Caco-2 (cell line): ENCODE results near the gene GEMIN4. TPM values are rescaled to one million over a fixed set of nuclear protein-coding genes. Genes with fewer than 3 reads are reported as not detected.

Experiments
- BruUV-seq: library from RNA; stranded (reverse); fragments of 400-500 nt; replicated peaks from 2 replicates; lab custom pipeline; 2021; lab: Mats Ljungman, UMichigan
- CTCF ChIA-PET: fragments of 300-600 bp; sonication (Branson Sonifier 250); formaldehyde crosslinking; loops from one replicate; lab custom pipeline; 2022; ENCODE audit warnings: antibody characterized with exemption; lab: Charles Lee
- POLR2A ChIA-PET: fragments of 300-600 bp; sonication (Branson Sonifier 250); formaldehyde crosslinking; loops from one replicate; lab custom pipeline; 2022; ENCODE audit warnings: antibody characterized with exemption; lab: Charles Lee
- DNase-seq, 2 experiments: peaks; one replicate each; pipeline versions ENCODE4 v3.0.0 to v3.0.0-alpha.2; 2020 to 2022
- H3K27me3 ChIP-seq: replicated peaks from 2 replicates; pipeline ENCODE4 v1.6.0; 2011; ENCODE audit warnings: low read length; ENCODE audit not compliant: control insufficient read depth, insufficient read depth
- H3K36me3 ChIP-seq: 2 replicates; pipeline ENCODE4 v1.5.1; 2011; ENCODE audit warnings: low read length; ENCODE audit not compliant: control insufficient read depth, insufficient read depth
- H3K4me1 ChIP-seq: fragments of 250-450 bp; sonication (Bioruptor Pico); 2 replicates; pipeline ENCODE4 v1.5.1; 2020; ENCODE audit warnings: mild to moderate bottlenecking
- H3K4me3 ChIP-seq: 2 replicates; pipeline ENCODE4 v1.5.1; 2011; ENCODE audit warnings: low read depth, mild to moderate bottlenecking, control low read depth, low read length
- H3K9me3 ChIP-seq: fragments of 250-450 bp; sonication (Bioruptor Pico); 2 replicates; pipeline ENCODE4 v1.5.1; 2020; ENCODE audit warnings: mild to moderate bottlenecking, moderate library complexity
- H3K27ac Mint-ChIP-seq: one replicate; pipeline ENCODE4 v1.8.0; 2022; ENCODE audit warnings: mixed read lengths; ENCODE audit not compliant: unreplicated experiment
- H3K27me3 Mint-ChIP-seq: one replicate; pipeline ENCODE4 v1.8.0; 2022; ENCODE audit warnings: mixed read lengths; ENCODE audit not compliant: insufficient read depth, unreplicated experiment
- H3K36me3 Mint-ChIP-seq: one replicate; pipeline ENCODE4 v1.8.0; 2022; ENCODE audit warnings: mild to moderate bottlenecking, mixed read lengths; ENCODE audit not compliant: insufficient read depth, unreplicated experiment
- H3K4me1 Mint-ChIP-seq: one replicate; pipeline ENCODE4 v1.8.0; 2022; ENCODE audit warnings: low read depth, mixed read lengths; ENCODE audit not compliant: unreplicated experiment
- H3K4me3 Mint-ChIP-seq: one replicate; pipeline ENCODE4 v1.8.0; 2022; ENCODE audit warnings: mild to moderate bottlenecking, moderate library complexity, mixed read lengths; ENCODE audit not compliant: unreplicated experiment
- H3K9me3 Mint-ChIP-seq: one replicate; pipeline ENCODE4 v1.8.0; 2022; ENCODE audit warnings: mixed read lengths; ENCODE audit not compliant: unreplicated experiment
- CTCF ChIP-seq, 2 experiments: fragments of 200-600 bp in 1 of 2; IDR thresholded peaks; 1 replicate in 1 of 2; 2 replicates in 1 of 2; pipeline versions ENCODE4 v1.5.1 to v1.8.0; 2011 to 2022; ENCODE audit warnings: antibody characterized with exemption in 1 of 2, control low read depth in 1 of 2, inconsistent platforms in 1 of 2, low read depth in 1 of 2, low read length in 1 of 2, mild to moderate bottlenecking in 1 of 2, moderate library complexity in 1 of 2; ENCODE audit not compliant: insufficient read depth in 1 of 2, severe bottlenecking in 1 of 2, unreplicated experiment in 1 of 2
- intact Hi-C: fragments of 100-400 bp; cut with micrococcal nuclease; formaldehyde crosslinking; loops from one replicate; pipeline ENCODE4 v1.10.0; 2022; ENCODE audit not compliant: unreplicated experiment
- total RNA-seq: library from RNA; stranded (reverse); gene quantifications from 2 replicates; pipeline ENCODE4 v1.2.3, GENCODE V29; 2022

The GEMIN4 gene
- total RNA-seq, 1 experiment from 2014 or later, result 19.1 TPM

GRCh38 chr17:704111-704864 lies 47.8 kb downstream of the GEMIN4 start:
- ChIA-PET CTCF (no interaction called here), POLR2A (no interaction called here)
- Mint-ChIP-seq H3K4me3 (no peak overlapping the region), H3K27me3 (no peaks in the 10 kb centered on the region), H3K27ac (no peak overlapping the region), H3K36me3 (peaks cover 1% of the 10 kb centered on the region), H3K9me3 (no peaks in the 10 kb centered on the region), H3K4me1 (no peaks in the 10 kb centered on the region)
- DNase-seq, result no peak
- Histone ChIP-seq H3K36me3 (no peaks in the 10 kb centered on the region), H3K4me1 (no peaks in the 10 kb centered on the region), H3K9me3 (no peaks in the 10 kb centered on the region), H3K4me3 (no peak overlapping the region), H3K27me3 (no peaks in the 10 kb centered on the region)
- TF ChIP-seq CTCF (IDR thresholded peaks at IDR 0.05; ENCODE audit: insufficient read depth in 1 of 2, low read depth in 1 of 2, low read length in 1 of 2, severe bottlenecking in 1 of 2, unreplicated experiment in 1 of 2), result no peak
- intact Hi-C loops, result no loop called here
- no TSS peak for BruUV-seq

GRCh38 chr17:703081-703875 lies 48.8 kb downstream of the GEMIN4 start:
- intact Hi-C loops, result no loop called here
- CTCF ChIA-PET, result no interaction called here
- Mint-ChIP-seq H3K36me3 (no peaks in the 10 kb centered on the region), H3K4me1 (no peaks in the 10 kb centered on the region), H3K27me3 (no peaks in the 10 kb centered on the region), H3K27ac (no peak overlapping the region), H3K9me3 (no peaks in the 10 kb centered on the region), H3K4me3 (no peak overlapping the region)
- H3K9me3 ChIP-seq, result no peaks in the 10 kb centered on the region
- H3K27me3 ChIP-seq, result no peaks in the 10 kb centered on the region
- H3K4me1 ChIP-seq, result no peaks in the 10 kb centered on the region
- no peak overlapping the region for H3K4me3 ChIP-seq
- no peak for DNase-seq
- H3K36me3 ChIP-seq, result no peaks in the 10 kb centered on the region
- POLR2A ChIA-PET, result no interaction called here
- TF ChIP-seq CTCF (IDR thresholded peaks at IDR 0.05; ENCODE audit: insufficient read depth in 1 of 2, low read depth in 1 of 2, low read length in 1 of 2, severe bottlenecking in 1 of 2, unreplicated experiment in 1 of 2), result no peak
- no TSS peak for BruUV-seq

GRCh38 chr17:700504-701094 lies 51.5 kb downstream of the GEMIN4 start:
- H3K4me1 Mint-ChIP-seq, result no peaks in the 10 kb centered on the region
- BruUV-seq, result no TSS peak
- intact Hi-C loops, result loop anchor here (1.0 kb wide), 1 partner anchor 288 kb away; no protein-coding TSS in a partner anchor
- no peak overlapping the region for H3K4me3 ChIP-seq
- peak in 1 of 2 experiments; percentile 2 for DNase-seq
- TF ChIP-seq CTCF (IDR thresholded peaks at IDR 0.05; ENCODE audit: insufficient read depth in 1 of 2, low read depth in 1 of 2, low read length in 1 of 2, severe bottlenecking in 1 of 2, unreplicated experiment in 1 of 2), result peak; percentile 11 to 29
- H3K4me3 Mint-ChIP-seq, result no peak overlapping the region
- POLR2A ChIA-PET, result no interaction called here
- H3K9me3 Mint-ChIP-seq, result no peaks in the 10 kb centered on the region
- H3K36me3 ChIP-seq, result no peaks in the 10 kb centered on the region
- no peaks in the 10 kb centered on the region for H3K27me3 Mint-ChIP-seq
- H3K9me3 ChIP-seq, result no peaks in the 10 kb centered on the region
- H3K4me1 ChIP-seq, result no peaks in the 10 kb centered on the region
- CTCF ChIA-PET, result interaction anchor here (0.6 to 1.1 kb wide), 3 partner anchors 132 to 288 kb away, joined by 3 to 10 read pairs (median 3); no protein-coding TSS in a partner anchor
- H3K36me3 Mint-ChIP-seq, result peaks cover 15% of the 10 kb centered on the region
- no peak overlapping the region for H3K27ac Mint-ChIP-seq
- H3K27me3 ChIP-seq, result no peaks in the 10 kb centered on the region
